ENCODE data around the gene SGIP1.
"Not testable (repeated sequence)": the region's sequence is repeated elsewhere in the genome, so short reads cannot be mapped to it uniquely, and the experiment has no call there.

The SGIP1 gene

GRCh38 chr1:66685265-66685664 lies 151.3 kb downstream of the SGIP1 start:
- DNase-seq = no peak

- DNase-seq = no peak
Measured at GRCh38 chr1:66685670-66686069, 151.7 kb downstream of the SGIP1 start.

- no peak for DNase-seq
Measured at GRCh38 chr1:66686406-66686805, 152.5 kb downstream of the SGIP1 start.

- no peak for DNase-seq
Measured at GRCh38 chr1:66687358-66687757, 153.4 kb downstream of the SGIP1 start.

GRCh38 chr1:66690666-66691381 lies 156.9 kb downstream of the SGIP1 start:
- DNase-seq = no peak

- DNase-seq = no peak
Measured at GRCh38 chr1:66692681-66693080, 158.7 kb downstream of the SGIP1 start.

- DNase-seq = no peak
Measured at GRCh38 chr1:66693856-66694255, 159.9 kb downstream of the SGIP1 start.

GRCh38 chr1:66695116-66695515 lies 161.2 kb downstream of the SGIP1 start:
- DNase-seq = no peak

- no peak for DNase-seq
Measured at GRCh38 chr1:66696771-66697170, 162.8 kb downstream of the SGIP1 start.

- no peak for DNase-seq
Measured at GRCh38 chr1:66699213-66699612, 165.3 kb downstream of the SGIP1 start.

- no peak for DNase-seq
Measured at GRCh38 chr1:66704177-66704875, 170.4 kb downstream of the SGIP1 start.

GRCh38 chr1:66705110-66705509 lies 171.2 kb downstream of the SGIP1 start:
- no peak for DNase-seq

GRCh38 chr1:66711420-66711819 lies 177.5 kb downstream of the SGIP1 start:
- DNase-seq = no peak

- no peak for DNase-seq
Measured at GRCh38 chr1:66712839-66713238, 178.9 kb downstream of the SGIP1 start.

- no peak for DNase-seq
Measured at GRCh38 chr1:66723985-66724384, 190.0 kb downstream of the SGIP1 start.

GRCh38 chr1:66725885-66726665 lies 192.1 kb downstream of the SGIP1 start:
- peak; percentile 17 for DNase-seq

- no peak for DNase-seq
Measured at GRCh38 chr1:66728021-66728420, 194.1 kb downstream of the SGIP1 start.

GRCh38 chr1:66728716-66729115 lies 194.8 kb downstream of the SGIP1 start:
- not testable (repeated sequence) for DNase-seq

GRCh38 chr1:66729119-66729518 lies 195.2 kb downstream of the SGIP1 start:
- DNase-seq = no peak

GRCh38 chr1:66729523-66729922 lies 195.6 kb downstream of the SGIP1 start:
- DNase-seq = no peak

GRCh38 chr1:66730462-66730861 lies 196.5 kb downstream of the SGIP1 start:
- no peak for DNase-seq

- DNase-seq = no peak
Measured at GRCh38 chr1:66731170-66731865, 197.4 kb downstream of the SGIP1 start.

Measured in GOT3 (cell line).